ENCODE results near the gene SAP130. TPM values are rescaled to one million over a fixed set of nuclear protein-coding genes. Genes with fewer than 3 reads are reported as not detected.
A peak's percentile ranks its signal among the peaks of the same experiment; 100 is the strongest.

Gene SAP130
- total and polyA plus RNA-seq, 2 of the 8 experiments (the other 6 are each of a cell fraction or from before 2014, with no cell fraction given), result 51.4 to 54.3 TPM

DNA sequence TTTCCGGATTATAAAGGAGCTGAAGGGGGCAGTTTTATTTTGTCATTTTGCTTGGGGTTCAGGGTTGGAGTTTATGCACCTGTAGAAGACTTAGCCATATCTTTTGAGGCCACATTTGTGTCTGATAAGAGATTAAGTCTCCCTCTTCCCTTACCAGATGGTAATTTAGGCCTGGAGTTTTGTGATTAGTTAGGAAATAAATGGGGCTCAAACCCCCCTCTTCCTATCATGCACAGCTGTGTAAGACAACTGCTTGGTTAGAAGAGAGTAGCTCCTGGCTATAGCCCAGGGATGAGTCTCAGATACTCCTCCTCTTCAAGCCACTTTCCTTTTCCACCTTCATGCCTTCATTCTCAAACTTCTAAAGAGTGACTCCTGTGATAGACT lies 802 bp upstream of the SAP130 start:
- peaks cover 3 to 27% of the 10 kb centered on the region in 2 experiments; a peak in 3 of 4 replicates for H3K79me2 ChIP-seq (ENCODE audit: control insufficient read depth in 1 of 2, insufficient read depth in 2 of 2, low read length in 2 of 2)
- H2BK20ac ChIP-seq (ENCODE audit: low read length), result no peak overlapping the region
- H4K5ac ChIP-seq (ENCODE audit: insufficient read length, low read depth, low read length), result no peak overlapping the region
- DNase-seq (ENCODE audit: low read depth in 1 of 2, low spot score in 2 of 2), result no peak
- H3K27ac ChIP-seq (ENCODE audit: low read depth, low read length), result no peak overlapping the region
- H4K20me1 ChIP-seq (replicated peaks in 1 of 2; ENCODE audit: control insufficient read depth in 1 of 2, insufficient read depth in 2 of 2, low read length in 2 of 2), result peaks cover 0 to 3% of the 10 kb centered on the region in 2 experiments
- no peak overlapping the region for H3K56ac ChIP-seq (replicated peaks; ENCODE audit: insufficient read length, low read depth, low read length)
- H3K23ac ChIP-seq (ENCODE audit: insufficient read length), result no peak overlapping the region
- H3K23me2 ChIP-seq (ENCODE audit: low read depth, low read length), result peaks cover 6% of the 10 kb centered on the region
- no peak overlapping the region; the same call in 1 of the 2 replicates for H2BK5ac ChIP-seq (ENCODE audit: low read depth, low read length)
- no peak overlapping the region for H2BK120ac ChIP-seq (replicated peaks; ENCODE audit: low read depth, low read length)
- H2BK15ac ChIP-seq (ENCODE audit: low read length), result no peak overlapping the region
- TF ChIP-seq CHD2 (IDR thresholded peaks at IDR 0.05; ENCODE audit: low read length), result no peak
- no peak for TF ChIP-seq CBX5 (IDR thresholded peaks at IDR 0.05; ENCODE audit: low read depth, low read length)
- TF ChIP-seq SP4 (IDR thresholded peaks at IDR 0.05; ENCODE audit: low read length), result no peak
- TF ChIP-seq HDAC2 (IDR thresholded peaks at IDR 0.05; ENCODE audit: borderline replicate concordance in 1 of 2, low read depth in 2 of 2, low read length in 2 of 2), result no peak
- TF ChIP-seq POLR2A (IDR thresholded peaks at IDR 0.05; ENCODE audit: control extremely low read depth in 1 of 2, low read depth in 2 of 2, low read length in 2 of 2), result no peak
- no peak for TF ChIP-seq JUN (IDR thresholded peaks at IDR 0.05; ENCODE audit: low read depth, low read length)
- no peak for TF ChIP-seq RNF2 (IDR thresholded peaks at IDR 0.05; ENCODE audit: borderline replicate concordance, low read depth, low read length, missing control alignments, poor library complexity, severe bottlenecking)
- TF ChIP-seq SIRT6 (IDR thresholded peaks at IDR 0.05; ENCODE audit: low read length), result no peak
- no peak for TF ChIP-seq EZH2 (IDR thresholded peaks at IDR 0.05; ENCODE audit: low read depth, low read length, severe bottlenecking)
- TF ChIP-seq EGR1 (IDR thresholded peaks at IDR 0.05; ENCODE audit: borderline replicate concordance, low read depth, low read length), result no peak
- TF ChIP-seq CEBPB (IDR thresholded peaks at IDR 0.05; ENCODE audit: low read depth, low read length), result no peak
- TF ChIP-seq SRF (IDR thresholded peaks at IDR 0.05; ENCODE audit: low read depth, low read length), result no peak
- no peak for TF ChIP-seq NANOG (IDR thresholded peaks at IDR 0.05; ENCODE audit: insufficient read depth, low read depth, low read length, poor library complexity, severe bottlenecking)
- ChIA-PET POLR2A (ENCODE audit: partially characterized antibody) (no interaction called here), CTCF (ENCODE audit: partially characterized antibody) (interaction anchor here (1.0 to 2.0 kb wide), 4 partner anchors 10 to 248 kb away, joined by 3 to 8 read pairs (median 4); no protein-coding TSS in a partner anchor)
- H3K14ac ChIP-seq (ENCODE audit: insufficient read length), result no peak overlapping the region
- H4K91ac ChIP-seq (replicated peaks; ENCODE audit: insufficient read length, low read length), result no peak overlapping the region
- H3K18ac ChIP-seq (ENCODE audit: extremely low read depth, low read length), result no peak overlapping the region
- no peaks in the 10 kb centered on the region; a peak in 2 of 8 replicates for H3K36me3 ChIP-seq (ENCODE audit: control insufficient read depth in 2 of 4, insufficient read depth in 4 of 4, low read length in 3 of 4)
- H4K8ac ChIP-seq (ENCODE audit: extremely low read depth, insufficient read depth, low read length), result no peak overlapping the region
- peak overlapping the region; percentile 66 to 97 (median 82) for H3K4me3 ChIP-seq (ENCODE audit: extremely low read depth in 1 of 4, insufficient read depth in 2 of 4, low read depth in 3 of 4, low read length in 4 of 4)
- no peak overlapping the region for H2BK12ac ChIP-seq (ENCODE audit: low read depth, low read length)
- H3K4ac ChIP-seq (replicated peaks; ENCODE audit: insufficient read length, low read depth, low read length), result no peak overlapping the region
- peak overlapping the region; percentile 73 to 78 for H3K4me2 ChIP-seq (ENCODE audit: insufficient read depth in 1 of 2, low read depth in 2 of 2, low read length in 2 of 2)
- no peaks in the 10 kb centered on the region; the same call in 1 of the 2 replicates for H3K79me1 ChIP-seq (ENCODE audit: low read depth, low read length)
- peaks cover 7 to 9% of the 10 kb centered on the region in 2 experiments; a peak in 3 of 4 replicates for H3K9me3 ChIP-seq (ENCODE audit: insufficient read depth in 2 of 2, low read depth in 1 of 2, low read length in 1 of 2)
- no peak for FAIRE-seq
- 0% methylated on average over 1 of the region's 1 CpG; no CpG with 5 or more reads in 1 of the 2 experiments for WGBS, 2 experiments (ENCODE audit: extremely low coverage in 1 of 2, insufficient coverage in 1 of 2, insufficient read length in 1 of 2, insufficient replicate concordance in 2 of 2, low coverage in 1 of 2, low lambda C conversion rate in 2 of 2, missing lambda C conversion rate in 1 of 2)
- H3K4me1 ChIP-seq (replicated peaks in 1 of 4; ENCODE audit: control insufficient read depth in 3 of 4, insufficient read depth in 4 of 4, low read length in 3 of 4), result peaks cover 0 to 8% (median 4%) of the 10 kb centered on the region in 4 experiments; a peak in 5 of 7 replicates
- peaks cover 0 to 6% (median 2%) of the 10 kb centered on the region in 4 experiments; a peak in 2 of 7 replicates for H3K27me3 ChIP-seq (replicated peaks in 1 of 4; ENCODE audit: control insufficient read depth in 3 of 4, extremely low read depth in 1 of 4, insufficient read depth in 3 of 4, low read length in 3 of 4)
- peak overlapping the region; percentile 54; the same call in 1 of the 2 replicates for H2AFZ ChIP-seq (ENCODE audit: low read length)
- H2AK5ac ChIP-seq (ENCODE audit: low read depth, low read length), result no peak overlapping the region
- H3K9ac ChIP-seq (replicated peaks in 1 of 4; ENCODE audit: extremely low read depth in 1 of 4, low read depth in 3 of 4, low read length in 3 of 4), result 0 out of 7 replicates have a peak overlapping the region, but pooled peaks of 1 of the 4 experiments have one; percentile 24

All from H1 (cell line).